CD14-positive monocyte (primary cell): Measurements from ENCODE around the gene USP1. TPM values are rescaled to one million over a fixed set of nuclear protein-coding genes. Genes with fewer than 3 reads are reported as not detected.

Experiments used
- DNase-seq, 3 donors: peaks; one replicate each; pipeline ENCODE4 v3.0.0-alpha.2; 2011 to 2022
- H2AFZ ChIP-seq: 2 replicates; pipeline ENCODE4 v1.6.0; 2012; ENCODE audit warnings: mild to moderate bottlenecking, low read depth, low read length, inconsistent platforms; ENCODE audit not compliant: insufficient read depth, poor library complexity, severe bottlenecking
- H3K27ac ChIP-seq, 2 donors: 1 replicate in 1 of 2; 2 replicates in 1 of 2; pipeline ENCODE4 v1.5.1; 2012 to 2013; ENCODE audit warnings: low read length in 2 of 2, control low read depth in 1 of 2, inconsistent platforms in 1 of 2, low read depth in 1 of 2, mild to moderate bottlenecking in 1 of 2
- H3K27me3 ChIP-seq, 2 donors: one replicate each; pipeline versions ENCODE4 v1.6.0 to v1.6.1; 2011 to 2013; ENCODE audit warnings: low read length in 2 of 2; ENCODE audit not compliant: control insufficient read depth in 2 of 2, insufficient read depth in 2 of 2
- H3K36me3 ChIP-seq, 2 donors: replicated peaks in 1 of 2; 1 replicate in 1 of 2; 2 replicates in 1 of 2; pipeline versions ENCODE4 v1.5.1 to v1.6.1; 2012 to 2013; ENCODE audit warnings: low read length in 2 of 2, control low read depth in 1 of 2, inconsistent platforms in 1 of 2, mild to moderate bottlenecking in 1 of 2; ENCODE audit not compliant: insufficient read depth in 2 of 2, control insufficient read depth in 1 of 2
- H3K4me1 ChIP-seq, 2 donors: 1 replicate in 1 of 2; 2 replicates in 1 of 2; pipeline versions ENCODE4 v1.5.1 to v1.6.1; 2012 to 2013; ENCODE audit warnings: low read length in 2 of 2, control low read depth in 1 of 2, inconsistent platforms in 1 of 2, mild to moderate bottlenecking in 1 of 2, moderate library complexity in 1 of 2; ENCODE audit not compliant: insufficient read depth in 2 of 2, control insufficient read depth in 1 of 2
- H3K4me2 ChIP-seq: replicated peaks from 2 replicates; pipeline ENCODE3; 2012; ENCODE audit warnings: low read length, moderate library complexity, mild to moderate bottlenecking; ENCODE audit not compliant: poor library complexity, severe bottlenecking; ENCODE audit errors: extremely low read depth
- H3K4me3 ChIP-seq, 3 experiments: fragments of 200-600 bp in 1 of 3; sonication (generic) in 1 of 3; replicated peaks in 1 of 3; 1 replicate in 2 of 3; 2 replicates in 1 of 3; pipeline ENCODE4 v1.5.1; 2011 to 2013; ENCODE audit warnings: low read length in 3 of 3, mild to moderate bottlenecking in 3 of 3, control low read depth in 2 of 3, low read depth in 2 of 3, inconsistent platforms in 1 of 3, moderate library complexity in 1 of 3
- H3K79me2 ChIP-seq: 2 replicates; pipeline ENCODE4 v1.6.0; 2012; ENCODE audit warnings: mild to moderate bottlenecking, control low read depth, inconsistent platforms, low read length, moderate library complexity; ENCODE audit not compliant: insufficient read depth
- H3K9ac ChIP-seq: 2 replicates; pipeline ENCODE4 v1.6.0; 2017; ENCODE audit warnings: low read length, mild to moderate bottlenecking; ENCODE audit not compliant: insufficient read depth, poor library complexity, severe bottlenecking
- H3K9me3 ChIP-seq, 2 donors: replicated peaks in 1 of 2; 1 replicate in 1 of 2; 2 replicates in 1 of 2; pipeline versions ENCODE4 v1.5.1 to v1.6.1; 2012 to 2013; ENCODE audit warnings: low read length in 2 of 2, control low read depth in 1 of 2; ENCODE audit not compliant: control insufficient read depth in 1 of 2, insufficient read depth in 1 of 2
- H4K20me1 ChIP-seq: 2 replicates; pipeline ENCODE4 v1.6.0; 2012; ENCODE audit warnings: mild to moderate bottlenecking, low read length, control low read depth, moderate library complexity; ENCODE audit not compliant: insufficient read depth
- H3K27ac Mint-ChIP-seq, 7 donors: one replicate each; pipeline ENCODE4 v1.8.0; 2020; ENCODE audit warnings: mild to moderate bottlenecking in 7 of 7, mixed read lengths in 7 of 7, moderate library complexity in 6 of 7, inconsistent platforms in 2 of 7
- H3K27me3 Mint-ChIP-seq, 3 donors: one replicate each; pipeline ENCODE4 v1.8.0; 2021 to 2022; ENCODE audit warnings: low read depth in 3 of 3, mild to moderate bottlenecking in 3 of 3, mixed read lengths in 3 of 3, moderate library complexity in 3 of 3, inconsistent platforms in 1 of 3
- H3K36me3 Mint-ChIP-seq, 2 donors: one replicate each; pipeline ENCODE4 v1.8.0; 2020; ENCODE audit warnings: mixed read lengths in 2 of 2, inconsistent platforms in 1 of 2, mild to moderate bottlenecking in 1 of 2
- H3K4me1 Mint-ChIP-seq: one replicate; pipeline ENCODE4 v1.8.0; 2020; ENCODE audit warnings: mild to moderate bottlenecking, mixed read lengths
- H3K4me3 Mint-ChIP-seq, 2 donors: one replicate each; pipeline ENCODE4 v1.8.0; 2020; ENCODE audit warnings: mild to moderate bottlenecking in 2 of 2, mixed read lengths in 2 of 2, moderate library complexity in 1 of 2
- H3K9me3 Mint-ChIP-seq, 7 donors: one replicate each; pipeline ENCODE4 v1.8.0; 2020 to 2022; ENCODE audit warnings: mixed read lengths in 7 of 7, mild to moderate bottlenecking in 6 of 7, moderate library complexity in 6 of 7, inconsistent platforms in 2 of 7
- CTCF ChIP-seq: fragments of 200-600 bp; IDR thresholded peaks from one replicate; pipeline ENCODE4 v1.8.0; 2022; ENCODE audit warnings: antibody characterized with exemption, mild to moderate bottlenecking
- WGBS: methylation state at CpG from one replicate; pipeline ENCODE4 v1.1.5; 2013; ENCODE audit warnings: missing lambda C conversion rate; ENCODE audit not compliant: insufficient coverage; 5-methylcytosine and 5-hydroxymethylcytosine counted together
- intact Hi-C, 2 donors: fragments of 100-400 bp; cut with micrococcal nuclease; formaldehyde crosslinking; loops; one replicate each; pipeline versions ENCODE4 v1.15.0 to v1.15.1; 2023
- polyA plus RNA-seq, 3 donors: library from polyadenylated mRNA; depleted of rRNA in 1 of 3; unstranded in 2 of 3; stranded (reverse) in 1 of 3; fragments of 300-500 nt in 2 of 3; fragments of >200 nt in 1 of 3; fragmentation: Illumina TruSeq in 2 of 3; gene quantifications; 1 replicate in 2 of 3; 2 replicates in 1 of 3; pipeline ENCODE4 v1.2.3, GENCODE V29; 2012 to 2021

The USP1 gene
- polyA plus RNA-seq, 3 donors = 5.3 to 24.0 (median 13.6) TPM

DNA sequence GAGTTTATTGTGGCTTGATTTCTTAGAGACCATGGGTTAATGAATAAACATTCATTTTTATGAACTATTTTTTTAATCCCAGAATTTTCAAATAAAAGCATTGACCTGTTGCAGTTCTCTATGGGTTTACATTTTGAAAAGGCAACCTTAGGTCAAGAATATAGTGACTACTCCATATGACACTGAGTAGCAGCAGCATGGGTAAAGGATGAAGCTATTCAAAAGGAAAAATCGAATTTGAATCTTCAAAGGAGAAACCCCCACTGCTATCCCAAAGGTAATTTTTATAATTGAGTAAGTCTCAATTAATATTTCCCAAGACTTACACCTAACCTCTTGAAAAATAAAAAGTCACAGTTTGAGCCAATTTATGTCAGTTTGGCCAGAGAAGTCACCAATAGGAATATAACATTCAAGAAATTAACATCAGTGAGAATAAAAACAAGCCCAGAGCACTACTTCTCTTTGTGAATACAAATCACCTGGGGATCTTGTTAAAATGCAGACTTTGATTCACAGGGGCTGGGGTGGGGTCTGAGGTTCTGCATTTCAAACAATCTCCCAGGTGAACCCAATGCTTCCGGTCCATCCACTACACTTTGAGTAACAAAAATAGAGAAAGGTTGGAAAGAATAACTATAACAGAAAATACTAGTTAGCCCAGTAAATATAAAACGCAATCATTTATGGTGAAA, 39.8 kb downstream of the USP1 start:
- Histone ChIP-seq H3K9me3 (no peaks in the 10 kb centered on the region), H3K27ac (no peak overlapping the region), H3K79me2 (no peaks in the 10 kb centered on the region), H2AFZ (no peak overlapping the region), H4K20me1 (no peaks in the 10 kb centered on the region), H3K4me2 (no peak overlapping the region), H3K36me3 (peaks cover 13 to 42% of the 10 kb centered on the region in 2 donors), H3K4me1 (no peaks in the 10 kb centered on the region), H3K27me3 (no peaks in the 10 kb centered on the region), H3K4me3 (no peak overlapping the region), H3K9ac (no peak overlapping the region)
- Mint-ChIP-seq H3K27ac (no peak overlapping the region), H3K27me3 (peaks cover 0 to 3% (median 1%) of the 10 kb centered on the region in 3 donors), H3K36me3 (peaks cover 19 to 28% of the 10 kb centered on the region in 2 donors), H3K4me1 (no peaks in the 10 kb centered on the region), H3K9me3 (peaks cover 0 to 2% (median 0%) of the 10 kb centered on the region in 7 donors), H3K4me3 (no peak overlapping the region)
- DNase-seq = no peak
- WGBS = no CpG with 5 or more reads among the region's 3 CpGs
- intact Hi-C loops = no loop called here
- TF ChIP-seq CTCF = no peak

DNA sequence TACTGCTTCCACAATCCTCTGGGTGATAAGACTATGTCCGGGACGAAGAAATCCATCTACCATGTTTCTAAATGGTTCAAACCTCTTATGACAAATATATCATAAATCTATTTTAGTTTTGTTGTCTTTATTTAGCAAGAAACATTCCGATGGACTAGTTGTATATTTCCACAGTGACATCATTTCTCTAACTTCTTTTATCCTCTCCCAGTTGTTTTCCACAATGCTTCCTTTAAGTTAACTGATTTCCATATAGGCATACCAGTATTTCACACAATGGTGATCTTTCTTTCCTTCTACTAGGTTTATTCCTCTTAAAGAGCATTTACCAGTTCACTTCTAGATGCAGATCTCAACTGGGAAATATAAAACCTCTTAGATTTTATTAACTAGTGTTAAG, 44.8 kb downstream of the USP1 start:
- Mint-ChIP-seq H3K36me3 (peaks cover 6 to 10% of the 10 kb centered on the region in 2 donors), H3K4me1 (peaks cover 9% of the 10 kb centered on the region), H3K9me3 (peaks cover 0 to 2% (median 0%) of the 10 kb centered on the region in 7 donors), H3K27ac (no peak overlapping the region), H3K4me3 (no peak overlapping the region), H3K27me3 (peaks cover 0 to 3% (median 0%) of the 10 kb centered on the region in 3 donors)
- H3K36me3 ChIP-seq = peaks cover 0 to 4% of the 10 kb centered on the region in 2 donors
- H4K20me1 ChIP-seq = no peaks in the 10 kb centered on the region
- H3K27ac ChIP-seq = no peak overlapping the region
- H3K27me3 ChIP-seq = no peaks in the 10 kb centered on the region
- no peak overlapping the region for H3K9ac ChIP-seq
- no peak overlapping the region for H2AFZ ChIP-seq
- WGBS = no CpG with 5 or more reads among the region's 3 CpGs
- no peaks in the 10 kb centered on the region for H3K9me3 ChIP-seq
- intact Hi-C loops = no loop called here
- no peaks in the 10 kb centered on the region for H3K79me2 ChIP-seq
- TF ChIP-seq CTCF = no peak
- no peak overlapping the region for H3K4me2 ChIP-seq
- peaks cover 3 to 9% of the 10 kb centered on the region in 2 donors for H3K4me1 ChIP-seq
- H3K4me3 ChIP-seq = no peak overlapping the region
- DNase-seq = no peak
